ENCODE measurements around the gene NTN5. TPM values are rescaled to one million over a fixed set of nuclear protein-coding genes. Genes with fewer than 3 reads are reported as not detected.

NTN5 gene
- total and polyA plus RNA-seq, 2 donors (not counting 1 experiment from before 2014, with no cell fraction given), result under 0.01 to 0.10 TPM

DNA sequence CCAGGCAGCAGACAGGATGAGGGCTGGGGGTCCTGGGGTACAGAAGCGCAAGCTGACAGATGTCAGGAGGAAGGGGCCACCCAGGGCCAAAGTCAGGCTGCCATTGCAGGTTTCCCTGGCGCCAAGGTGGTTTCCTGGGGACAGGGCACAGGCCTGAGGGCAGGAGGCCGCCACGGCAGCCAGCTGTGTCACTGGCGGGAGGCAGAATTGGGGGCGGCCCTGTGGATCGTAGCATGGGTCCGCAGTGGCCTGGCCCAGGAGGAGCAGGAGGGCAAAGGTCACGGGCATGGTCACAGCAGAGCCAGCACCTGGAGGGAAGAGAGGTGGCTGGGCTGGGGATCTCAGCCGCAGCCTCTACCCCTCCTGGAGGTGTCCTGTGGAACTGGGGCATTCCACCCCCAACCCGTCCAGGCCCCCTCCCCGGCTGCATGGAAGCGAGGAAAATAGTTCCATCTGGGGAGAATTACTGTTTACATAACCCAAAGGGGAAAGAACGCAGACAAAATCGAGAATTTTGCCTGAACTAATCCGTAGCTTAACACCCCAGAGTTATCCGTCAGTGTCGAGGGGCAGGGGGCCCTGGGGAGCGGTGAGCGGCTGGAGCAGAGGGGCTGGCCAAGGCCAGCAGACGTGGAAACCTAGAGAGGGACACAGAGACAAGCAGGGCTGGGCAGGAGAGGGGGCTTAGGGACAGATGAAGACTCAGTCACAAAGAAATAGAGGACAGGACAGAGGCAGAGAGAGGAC, 1.9 kb downstream of the NTN5 start:
- Histone ChIP-seq H3K79me2 (ENCODE audit: control insufficient read depth, insufficient read depth, low read length) (no peaks in the 10 kb centered on the region), H3K4me3 (replicated peaks in 1 of 4; ENCODE audit: control extremely low read depth in 1 of 4, insufficient read depth in 1 of 4, low read depth in 3 of 4, low read length in 4 of 4) (no peak overlapping the region), H3K9ac (ENCODE audit: insufficient read depth, low read length) (no peak overlapping the region), H2AFZ (ENCODE audit: low read length) (no peak overlapping the region), H3K36me3 (ENCODE audit: control insufficient read depth, insufficient read depth, low read length) (no peaks in the 10 kb centered on the region), H3K9me3 (ENCODE audit: control insufficient read depth, insufficient read depth, low read depth, low read length) (no peaks in the 10 kb centered on the region), H3K27ac (ENCODE audit: insufficient read depth, low read length) (no peak overlapping the region), H4K20me1 (ENCODE audit: control insufficient read depth, extremely low read depth, insufficient read depth, low read length) (no peaks in the 10 kb centered on the region), H3K27me3 (ENCODE audit: control insufficient read depth, insufficient read depth, low read length) (no peaks in the 10 kb centered on the region), H3K4me1 (ENCODE audit: control insufficient read depth, extremely low read depth, insufficient read depth, low read length) (no peaks in the 10 kb centered on the region), H3K4me2 (ENCODE audit: extremely low read depth, insufficient read depth, low read length) (no peak overlapping the region)
- TF ChIP-seq, protein P1, sequence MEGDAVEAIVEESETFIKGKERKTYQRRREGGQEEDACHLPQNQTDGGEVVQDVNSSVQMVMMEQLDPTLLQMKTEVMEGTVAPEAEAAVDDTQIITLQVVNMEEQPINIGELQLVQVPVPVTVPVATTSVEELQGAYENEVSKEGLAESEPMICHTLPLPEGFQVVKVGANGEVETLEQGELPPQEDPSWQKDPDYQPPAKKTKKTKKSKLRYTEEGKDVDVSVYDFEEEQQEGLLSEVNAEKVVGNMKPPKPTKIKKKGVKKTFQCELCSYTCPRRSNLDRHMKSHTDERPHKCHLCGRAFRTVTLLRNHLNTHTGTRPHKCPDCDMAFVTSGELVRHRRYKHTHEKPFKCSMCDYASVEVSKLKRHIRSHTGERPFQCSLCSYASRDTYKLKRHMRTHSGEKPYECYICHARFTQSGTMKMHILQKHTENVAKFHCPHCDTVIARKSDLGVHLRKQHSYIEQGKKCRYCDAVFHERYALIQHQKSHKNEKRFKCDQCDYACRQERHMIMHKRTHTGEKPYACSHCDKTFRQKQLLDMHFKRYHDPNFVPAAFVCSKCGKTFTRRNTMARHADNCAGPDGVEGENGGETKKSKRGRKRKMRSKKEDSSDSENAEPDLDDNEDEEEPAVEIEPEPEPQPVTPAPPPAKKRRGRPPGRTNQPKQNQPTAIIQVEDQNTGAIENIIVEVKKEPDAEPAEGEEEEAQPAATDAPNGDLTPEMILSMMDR (conservative IDR thresholded peaks at IDR 0.05 in 1 of 2, IDR thresholded peaks at IDR 0.05 in 1 of 2; ENCODE audit: low read depth in 1 of 2, low read length in 2 of 2), result no peak
- TF ChIP-seq EZH2 (IDR thresholded peaks at IDR 0.05; ENCODE audit: low read length, missing control alignments), result no peak
- no peak for DNase-seq (ENCODE audit: low read depth in 2 of 2)

DNA sequence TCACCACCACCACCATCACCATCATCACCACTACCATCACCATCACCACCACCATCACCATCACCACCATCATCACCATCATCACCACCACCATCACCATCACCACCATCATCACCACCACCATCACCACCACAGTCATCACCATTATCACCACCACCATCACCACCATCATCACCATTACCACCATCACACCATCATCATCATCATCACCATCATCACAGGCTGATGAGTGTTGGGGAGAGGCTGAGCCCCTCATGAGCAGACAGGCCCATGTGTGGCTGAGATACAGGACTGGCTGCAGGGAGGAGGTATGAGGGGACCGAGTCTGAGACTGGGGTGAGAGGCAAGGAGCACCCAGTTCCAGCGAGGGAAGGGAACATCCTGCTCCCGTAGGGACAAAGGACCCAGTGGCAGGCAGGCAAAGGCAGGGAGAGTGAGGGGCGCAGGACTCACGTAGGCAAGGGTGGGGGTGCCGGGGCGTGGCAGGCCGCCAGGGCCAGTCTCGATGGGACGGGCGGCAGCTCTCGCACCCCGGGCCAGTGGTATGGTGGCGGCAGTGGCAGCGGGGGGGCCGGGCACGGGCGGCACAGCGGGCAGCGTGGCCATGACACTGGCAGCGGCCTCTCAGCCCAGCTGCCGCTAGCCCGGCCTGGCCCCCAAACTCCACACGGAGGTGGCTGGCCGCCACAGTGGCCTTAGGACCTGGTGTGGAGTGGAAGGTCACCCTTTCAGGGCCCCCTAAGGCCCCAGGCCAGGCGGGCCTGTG, 2.7 kb downstream of the NTN5 start:
- DNase-seq (ENCODE audit: low read depth in 2 of 2), result no peak
- no peak overlapping the region for H3K27ac ChIP-seq (ENCODE audit: insufficient read depth, low read length)
- H3K9ac ChIP-seq (ENCODE audit: insufficient read depth, low read length), result no peak overlapping the region
- no peak for TF ChIP-seq EZH2 (IDR thresholded peaks at IDR 0.05; ENCODE audit: low read length, missing control alignments)
- TF ChIP-seq, protein P1 (conservative IDR thresholded peaks at IDR 0.05 in 1 of 2, IDR thresholded peaks at IDR 0.05 in 1 of 2; ENCODE audit: low read depth in 1 of 2, low read length in 2 of 2), result no peak
- H3K4me3 ChIP-seq (replicated peaks in 1 of 4; ENCODE audit: control extremely low read depth in 1 of 4, insufficient read depth in 1 of 4, low read depth in 3 of 4, low read length in 4 of 4), result no peak overlapping the region
- no peak overlapping the region for H3K4me2 ChIP-seq (ENCODE audit: extremely low read depth, insufficient read depth, low read length)
- no peak overlapping the region for H2AFZ ChIP-seq (ENCODE audit: low read length)
- no peaks in the 10 kb centered on the region for H3K27me3 ChIP-seq (ENCODE audit: control insufficient read depth, insufficient read depth, low read length)
- no peaks in the 10 kb centered on the region for H4K20me1 ChIP-seq (ENCODE audit: control insufficient read depth, extremely low read depth, insufficient read depth, low read length)
- no peaks in the 10 kb centered on the region for H3K36me3 ChIP-seq (ENCODE audit: control insufficient read depth, insufficient read depth, low read length)
- no peaks in the 10 kb centered on the region for H3K9me3 ChIP-seq (ENCODE audit: control insufficient read depth, insufficient read depth, low read depth, low read length)
- no peaks in the 10 kb centered on the region for H3K4me1 ChIP-seq (ENCODE audit: control insufficient read depth, extremely low read depth, insufficient read depth, low read length)
- H3K79me2 ChIP-seq (ENCODE audit: control insufficient read depth, insufficient read depth, low read length), result no peaks in the 10 kb centered on the region

DNA sequence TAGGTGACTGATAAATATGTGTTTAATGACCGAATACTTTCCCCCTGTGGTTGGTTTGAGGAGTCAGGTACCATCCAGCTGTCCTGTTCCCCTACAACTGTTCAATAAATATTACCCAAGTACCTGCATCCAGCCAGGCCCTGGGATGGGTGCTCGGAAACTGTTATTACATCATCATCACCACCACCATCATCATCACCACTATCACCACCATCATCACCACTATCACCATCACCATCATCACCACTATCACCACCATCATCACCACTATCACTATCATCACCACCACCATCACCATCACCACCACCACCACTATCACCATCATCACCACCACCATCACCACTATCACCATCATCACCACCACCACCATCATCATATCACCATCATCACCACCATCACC, 4.1 kb downstream of the NTN5 start:
- no peaks in the 10 kb centered on the region for H3K9me3 ChIP-seq (ENCODE audit: control insufficient read depth, insufficient read depth, low read depth, low read length)
- no peak for DNase-seq (ENCODE audit: low read depth in 2 of 2)
- H3K4me1 ChIP-seq (ENCODE audit: control insufficient read depth, extremely low read depth, insufficient read depth, low read length), result no peaks in the 10 kb centered on the region
- TF ChIP-seq, protein P1 (conservative IDR thresholded peaks at IDR 0.05 in 1 of 2, IDR thresholded peaks at IDR 0.05 in 1 of 2; ENCODE audit: low read depth in 1 of 2, low read length in 2 of 2), result no peak
- TF ChIP-seq EZH2 (IDR thresholded peaks at IDR 0.05; ENCODE audit: low read length, missing control alignments), result no peak
- H4K20me1 ChIP-seq (ENCODE audit: control insufficient read depth, extremely low read depth, insufficient read depth, low read length), result no peaks in the 10 kb centered on the region
- H3K27me3 ChIP-seq (ENCODE audit: control insufficient read depth, insufficient read depth, low read length), result no peaks in the 10 kb centered on the region
- no peak overlapping the region for H2AFZ ChIP-seq (ENCODE audit: low read length)
- no peak overlapping the region for H3K27ac ChIP-seq (ENCODE audit: insufficient read depth, low read length)
- H3K79me2 ChIP-seq (ENCODE audit: control insufficient read depth, insufficient read depth, low read length), result no peaks in the 10 kb centered on the region
- H3K4me2 ChIP-seq (ENCODE audit: extremely low read depth, insufficient read depth, low read length), result no peak overlapping the region
- H3K4me3 ChIP-seq (replicated peaks in 1 of 4; ENCODE audit: control extremely low read depth in 1 of 4, insufficient read depth in 1 of 4, low read depth in 3 of 4, low read length in 4 of 4), result no peak overlapping the region
- H3K36me3 ChIP-seq (ENCODE audit: control insufficient read depth, insufficient read depth, low read length), result no peaks in the 10 kb centered on the region
- no peak overlapping the region for H3K9ac ChIP-seq (ENCODE audit: insufficient read depth, low read length)

All from fibroblast of lung (primary cell).